Loucy (cell line): ENCODE measurements around the gene SNUPN.
A peak's percentile ranks its signal among the peaks of the same experiment; 100 is the strongest.

Experiments used
- H2AFZ ChIP-seq: fragments of 200-600 bp; sonication (generic); 2 replicates; pipeline ENCODE4 v1.6.0; 2016; ENCODE audit warnings: antibody characterized with exemption, mild to moderate bottlenecking, low read length, moderate library complexity
- H3F3A ChIP-seq: fragments of 200-600 bp; 2 replicates; pipeline ENCODE4 v1.6.0; 2016; ENCODE audit warnings: antibody characterized with exemption, low read depth, mild to moderate bottlenecking
- H3K27me3 ChIP-seq: fragments of 200-600 bp; sonication (generic); 2 replicates; pipeline ENCODE4 v1.6.1; 2014; ENCODE audit warnings: low read length, mild to moderate bottlenecking; ENCODE audit not compliant: insufficient read depth, poor library complexity, severe bottlenecking
- H3K36me3 ChIP-seq: fragments of 200-600 bp; sonication (generic); 2 replicates; pipeline ENCODE4 v1.6.1; 2016; ENCODE audit warnings: low read length; ENCODE audit not compliant: insufficient read depth
- H3K4me1 ChIP-seq: fragments of 200-600 bp; sonication (generic); 2 replicates; pipeline ENCODE4 v1.5.1; 2014; ENCODE audit warnings: low read length, mild to moderate bottlenecking; ENCODE audit not compliant: insufficient read depth, poor library complexity, severe bottlenecking
- H3K4me2 ChIP-seq: fragments of 200-600 bp; sonication (generic); 2 replicates; pipeline ENCODE4 v1.6.0; 2014; ENCODE audit warnings: antibody characterized with exemption, low read length, low read depth, mild to moderate bottlenecking; ENCODE audit not compliant: poor library complexity, severe bottlenecking
- H3K4me3 ChIP-seq: fragments of 200-600 bp; sonication (generic); 2 replicates; pipeline ENCODE4 v1.5.1; 2014; ENCODE audit warnings: low read length, mild to moderate bottlenecking, mixed read lengths; ENCODE audit not compliant: poor library complexity, severe bottlenecking
- H3K79me2 ChIP-seq: fragments of 200-600 bp; sonication (generic); 2 replicates; pipeline ENCODE4 v1.6.1; 2014; ENCODE audit warnings: low read length; ENCODE audit not compliant: insufficient read depth
- H3K9ac ChIP-seq: fragments of 200-600 bp; sonication (generic); 2 replicates; pipeline ENCODE4 v1.6.0; 2014; ENCODE audit warnings: mild to moderate bottlenecking, low read depth, low read length, moderate library complexity; ENCODE audit not compliant: poor library complexity, severe bottlenecking
- H3K9me2 ChIP-seq: fragments of 200-600 bp; sonication (generic); replicated peaks from 2 replicates; pipeline ENCODE4 v1.6.1; 2016; ENCODE audit warnings: low read depth, low read length, mixed read lengths
- H3K9me3 ChIP-seq: fragments of 200-600 bp; sonication (generic); 2 replicates; pipeline ENCODE4 v1.6.1; 2014; ENCODE audit warnings: mild to moderate bottlenecking, antibody characterized with exemption, low read length, low read depth; ENCODE audit not compliant: insufficient read depth
- H4K20me1 ChIP-seq: fragments of 200-600 bp; sonication (generic); 2 replicates; pipeline ENCODE4 v1.6.0; 2014; ENCODE audit warnings: antibody characterized with exemption, low read length, mild to moderate bottlenecking; ENCODE audit not compliant: insufficient read depth, poor library complexity, severe bottlenecking
- CTCF ChIP-seq: fragments of 200-600 bp; sonication (generic); conservative IDR thresholded peaks from 2 replicates; pipeline ENCODE4 v1.5.1; 2014; ENCODE audit warnings: mild to moderate bottlenecking, antibody characterized with exemption, low read length
- EZH2phosphoT487 ChIP-seq: fragments of 200-600 bp; IDR thresholded peaks from 2 replicates; pipeline ENCODE4 v1.6.1; 2018; ENCODE audit warnings: antibody characterized with exemption, mild to moderate bottlenecking, moderate library complexity, borderline replicate concordance

The SNUPN gene

GRCh38 chr15:75640483-75641178 is 15.1 kb upstream of the SNUPN start:
- H3K9ac ChIP-seq = peak overlapping the region; percentile 86
- peaks cover 25% of the 10 kb centered on the region for H3K4me1 ChIP-seq
- H3K4me2 ChIP-seq = peak overlapping the region; percentile 79
- H3K36me3 ChIP-seq = no peaks in the 10 kb centered on the region
- no peaks in the 10 kb centered on the region for H3F3A ChIP-seq
- peaks cover 40% of the 10 kb centered on the region for H3K79me2 ChIP-seq
- H4K20me1 ChIP-seq = peaks cover 32% of the 10 kb centered on the region
- TF ChIP-seq CTCF (peak; percentile 72), EZH2phosphoT487 (no peak)
- no peaks in the 10 kb centered on the region for H3K27me3 ChIP-seq
- H3K9me3 ChIP-seq = no peaks in the 10 kb centered on the region
- H2AFZ ChIP-seq = peak overlapping the region; percentile 79
- H3K4me3 ChIP-seq = peak overlapping the region; percentile 86
- no peaks in the 10 kb centered on the region for H3K9me2 ChIP-seq

- H3K9ac ChIP-seq = peak within 1 kb of the TSS; percentile 86
- peaks cover 33% of the 10 kb centered on the region for H4K20me1 ChIP-seq
- H3K4me2 ChIP-seq = peak within 1 kb of the TSS; percentile 89
- H3K27me3 ChIP-seq = no peaks in the 10 kb centered on the region
- no peaks in the 10 kb centered on the region for H3K9me3 ChIP-seq
- no peaks in the 10 kb centered on the region for H3F3A ChIP-seq
- no peaks in the 10 kb centered on the region for H3K9me2 ChIP-seq
- peak within 1 kb of the TSS; percentile 80 for H2AFZ ChIP-seq
- peak within 1 kb of the TSS; percentile 86 for H3K4me3 ChIP-seq
- no peaks in the 10 kb centered on the region for H3K36me3 ChIP-seq
- H3K79me2 ChIP-seq = peaks cover 42% of the 10 kb centered on the region
- H3K4me1 ChIP-seq = peaks cover 27% of the 10 kb centered on the region
- TF ChIP-seq EZH2phosphoT487 (no peak), CTCF (no peak)
These were observed 14.4 kb upstream of the SNUPN start, which contains the start of gene IMP3 for GRCh38 chr15:75639709-75640482. TSS of gene IMP3 (minus strand) at chr15:75640224. CDS start at chr15:75640168, 56 bp downstream.

GRCh38 chr15:75639191-75639708 is 13.7 kb upstream of the SNUPN start:
- Histone ChIP-seq H4K20me1 (peaks cover 33% of the 10 kb centered on the region), H3K9me3 (no peaks in the 10 kb centered on the region), H3K9ac (peak overlapping the region; percentile 86), H3K9me2 (no peaks in the 10 kb centered on the region), H3K36me3 (no peaks in the 10 kb centered on the region), H3K4me3 (peak overlapping the region; percentile 86), H3K79me2 (peaks cover 42% of the 10 kb centered on the region), H3K4me2 (peak overlapping the region; percentile 89), H2AFZ (peak overlapping the region; percentile 80), H3K4me1 (peaks cover 27% of the 10 kb centered on the region), H3K27me3 (no peaks in the 10 kb centered on the region), H3F3A (no peaks in the 10 kb centered on the region)
- TF ChIP-seq CTCF (no peak), EZH2phosphoT487 (no peak)
